Upper lobe of left lung (tissue), 4 donors: ENCODE measurements around the gene TLE1.

Experiments
- CTCF ChIP-seq, 6 experiments: fragments of 450-650 bp in 4 of 6; fragments of 200-600 bp in 2 of 6; sonication (generic) in 2 of 6; IDR thresholded peaks; one replicate each; pipeline ENCODE4 v1.5.1; 2016 to 2019; ENCODE audit warnings: antibody characterized with exemption in 6 of 6
- EP300 ChIP-seq, 4 donors: sonication (generic); formaldehyde crosslinking; IDR thresholded peaks; one replicate each; pipeline ENCODE4 v1.5.1; 2017; ENCODE audit warnings: antibody characterized with exemption in 4 of 4, control low read depth in 2 of 4
- POLR2A ChIP-seq, 4 donors: fragments of 450-650 bp; IDR thresholded peaks; one replicate each; pipeline ENCODE4 v1.5.1; 2016 to 2017; ENCODE audit warnings: antibody characterized with exemption in 4 of 4, mild to moderate bottlenecking in 2 of 4
- POLR2AphosphoS5 ChIP-seq, 2 donors: sonication (generic); formaldehyde crosslinking; IDR thresholded peaks; one replicate each; pipeline ENCODE4 v1.5.1; 2017; ENCODE audit warnings: antibody characterized with exemption in 2 of 2

GRCh38 chr9:81676395-81676794, 13.0 kb downstream of the TLE1 start:
- TF ChIP-seq POLR2A (IDR thresholded peaks at IDR 0.05) = no peak
- no peak for TF ChIP-seq CTCF (IDR thresholded peaks at IDR 0.05)
- no peak for TF ChIP-seq EP300 (IDR thresholded peaks at IDR 0.05)
- TF ChIP-seq POLR2AphosphoS5 (IDR thresholded peaks at IDR 0.05) = no peak
